Measurements from ENCODE around the gene PIN1.
"Not testable (repeated sequence)": the region's sequence is repeated elsewhere in the genome, so short reads cannot be mapped to it uniquely, and the experiment has no call there.

The PIN1 gene

GRCh38 chr19:9799162-9799561 lies 36.0 kb upstream of the PIN1 start:
- no peak for TF ChIP-seq GATA1 (IDR thresholded peaks at IDR 0.05; ENCODE audit: low read depth, low read length)
- no peak for TF ChIP-seq POLR2A (IDR thresholded peaks at IDR 0.05; ENCODE audit: low read length)

GRCh38 chr19:9801976-9802375 lies 33.1 kb upstream of the PIN1 start:
- TF ChIP-seq POLR2A (IDR thresholded peaks at IDR 0.05; ENCODE audit: low read length) (no peak), GATA1 (IDR thresholded peaks at IDR 0.05; ENCODE audit: low read depth, low read length) (no peak)
- DNase-seq: no peak

More at GRCh38 chr19:9799162-9799561, 36.0 kb upstream of the PIN1 start:
- DNase-seq: no peak

GRCh38 chr19:9806803-9807202 lies 28.3 kb upstream of the PIN1 start:
- DNase-seq: no peak
- TF ChIP-seq POLR2A (IDR thresholded peaks at IDR 0.05; ENCODE audit: low read length) (no peak), GATA1 (IDR thresholded peaks at IDR 0.05; ENCODE audit: low read depth, low read length) (no peak)

- no peak for TF ChIP-seq POLR2A (IDR thresholded peaks at IDR 0.05; ENCODE audit: low read length)
- no peak for TF ChIP-seq GATA1 (IDR thresholded peaks at IDR 0.05; ENCODE audit: low read depth, low read length)
- no peak for DNase-seq
Measured at GRCh38 chr19:9808855-9809824, 26.0 kb upstream of the PIN1 start.

- no peak for DNase-seq
- TF ChIP-seq GATA1 (IDR thresholded peaks at IDR 0.05; ENCODE audit: low read depth, low read length) (no peak), POLR2A (IDR thresholded peaks at IDR 0.05; ENCODE audit: low read length) (no peak)
Measured at GRCh38 chr19:9811139-9811538, 24.0 kb upstream of the PIN1 start.

GRCh38 chr19:9818175-9818733 lies 16.9 kb upstream of the PIN1 start:
- TF ChIP-seq GATA1 (IDR thresholded peaks at IDR 0.05; ENCODE audit: low read depth, low read length) (no peak), POLR2A (IDR thresholded peaks at IDR 0.05; ENCODE audit: low read length) (no peak)

GRCh38 chr19:9818734-9819595 lies 16.2 kb upstream of the PIN1 start, which contains the start of gene FBXL12:
Gene FBXL12, minus strand, starts transcription at chr19:9819079. Its CDS starts 266 bp downstream, at chr19:9818813.
- peak; percentile 98 to 100 for DNase-seq
- TF ChIP-seq POLR2A (IDR thresholded peaks at IDR 0.05; ENCODE audit: low read length) (peak; percentile 81), GATA1 (IDR thresholded peaks at IDR 0.05; ENCODE audit: low read depth, low read length) (no peak)

More at GRCh38 chr19:9818175-9818733, 16.9 kb upstream of the PIN1 start:
- no peak for DNase-seq

GRCh38 chr19:9819596-9819909 lies 15.6 kb upstream of the PIN1 start:
- DNase-seq: no peak

GRCh38 chr19:9820034-9820433 lies 15.1 kb upstream of the PIN1 start:
- not testable (repeated sequence) for DNase-seq

More at GRCh38 chr19:9819596-9819909, 15.6 kb upstream of the PIN1 start:
- TF ChIP-seq POLR2A (IDR thresholded peaks at IDR 0.05; ENCODE audit: low read length) (no peak), GATA1 (IDR thresholded peaks at IDR 0.05; ENCODE audit: low read depth, low read length) (no peak)

GRCh38 chr19:9823816-9824215 lies 11.3 kb upstream of the PIN1 start:
- DNase-seq: no peak
- TF ChIP-seq POLR2A (IDR thresholded peaks at IDR 0.05; ENCODE audit: low read length): no peak
- no peak for TF ChIP-seq GATA1 (IDR thresholded peaks at IDR 0.05; ENCODE audit: low read depth, low read length)

GRCh38 chr19:9827289-9828238 lies 7.6 kb upstream of the PIN1 start, which contains the start of gene UBL5:
Gene UBL5, plus strand, starts transcription at chr19:9827918. Its CDS starts 420 bp downstream, at chr19:9828338.
- TF ChIP-seq GATA1 (IDR thresholded peaks at IDR 0.05; ENCODE audit: low read depth, low read length) (no peak), POLR2A (IDR thresholded peaks at IDR 0.05; ENCODE audit: low read length) (peak; percentile 90)
- peak; percentile 92 to 93 for DNase-seq

- peak; percentile 34 to 39 for DNase-seq
- no peak for TF ChIP-seq POLR2A (IDR thresholded peaks at IDR 0.05; ENCODE audit: low read length)
- no peak for TF ChIP-seq GATA1 (IDR thresholded peaks at IDR 0.05; ENCODE audit: low read depth, low read length)
Measured at GRCh38 chr19:9828551-9829063, 6.5 kb upstream of the PIN1 start.
